K562 (cell line): ENCODE results near the gene TTC21A.

ENCODE experiments used
- GATAD2B ChIP-seq: fragments of 450-650 bp; IDR thresholded peaks from 2 replicates; pipeline ENCODE4 v1.6.1; 2017; ENCODE audit warnings: mild to moderate bottlenecking, borderline replicate concordance
- MCM7 ChIP-seq, 2 experiments: fragments of 450-650 bp; IDR thresholded peaks; 2 replicates each; pipeline ENCODE4 v1.6.1; 2016 to 2018
- MED1 ChIP-seq: sonication (generic); formaldehyde crosslinking; IDR thresholded peaks from 2 replicates; pipeline ENCODE4 v1.8.1; 2023; ENCODE audit warnings: missing genetic modification reagents, borderline replicate concordance
- RBM15 ChIP-seq: fragments of 200-400 bp; formaldehyde crosslinking; IDR thresholded peaks from 2 replicates; pipeline ENCODE4 v1.6.1; 2018; ENCODE audit warnings: mild to moderate bottlenecking, low read length, moderate library complexity; ENCODE audit not compliant: insufficient read depth
- ZNF232 ChIP-seq: sonication (generic); formaldehyde crosslinking; IDR thresholded peaks from 2 replicates; pipeline ENCODE4 v1.8.0; 2022; ENCODE audit warnings: mild to moderate bottlenecking, missing genetic modification reagents
- ZNF282 ChIP-seq: sonication (generic); formaldehyde crosslinking; IDR thresholded peaks from 2 replicates; pipeline ENCODE4 v1.8.1; 2023; ENCODE audit warnings: missing genetic modification reagents
- ZNF609 ChIP-seq: sonication (generic); formaldehyde crosslinking; IDR thresholded peaks from 2 replicates; pipeline ENCODE4 v1.8.1; 2023; ENCODE audit warnings: missing genetic modification reagents, mild to moderate bottlenecking, borderline replicate concordance
- ZNF76 ChIP-seq: fragments of 250-450 bp; sonication (Bioruptor Pico); IDR thresholded peaks from 2 replicates; pipeline ENCODE4 v1.4.0; 2020; ENCODE audit warnings: mild to moderate bottlenecking, moderate library complexity, borderline replicate concordance

GRCh38 chr3:39186692-39187151, 79.2 kb downstream of the TTC21A start:
- TF ChIP-seq ZNF232 (CRISPR knock-in tag): no peak
- TF ChIP-seq MED1 (CRISPR knock-in tag): no peak
- no peak for TF ChIP-seq GATAD2B
- TF ChIP-seq MCM7 (IDR thresholded peaks at IDR 0.05): no peak
- no peak for TF ChIP-seq ZNF76 (CRISPR knock-in tag)
- no peak for TF ChIP-seq ZNF282 (CRISPR knock-in tag)
- TF ChIP-seq RBM15: no peak
- TF ChIP-seq ZNF609: no peak
